H54 (cell line): ENCODE measurements around the gene MGP.
A peak's percentile ranks its signal among the peaks of the same experiment; 100 is the strongest.

Experiments
- DNase-seq: peaks from one replicate; pipeline ENCODE4 v3.0.0; 2011; ENCODE audit warnings: low spot score, mixed read lengths; ENCODE audit not compliant: insufficient read length
- FAIRE-seq: peaks from 3 replicates; lab custom pipeline; 2011; peaks lifted over from hg19 to GRCh38; lab: Jason Lieb, UNC
- POLR2A ChIP-seq: IDR thresholded peaks from 2 replicates; pipeline ENCODE4 v1.6.1; 2011; ENCODE audit warnings: low read depth, mild to moderate bottlenecking, low read length

The MGP gene

GRCh38 chr12:14871247-14871646 is 14.4 kb downstream of the MGP start:
- TF ChIP-seq POLR2A = no peak
- no peak for FAIRE-seq
- no peak for DNase-seq

GRCh38 chr12:14868916-14869506 is 16.6 kb downstream of the MGP start:
- no peak for TF ChIP-seq POLR2A
- peak; percentile 4 for DNase-seq
- no peak for FAIRE-seq

DNA sequence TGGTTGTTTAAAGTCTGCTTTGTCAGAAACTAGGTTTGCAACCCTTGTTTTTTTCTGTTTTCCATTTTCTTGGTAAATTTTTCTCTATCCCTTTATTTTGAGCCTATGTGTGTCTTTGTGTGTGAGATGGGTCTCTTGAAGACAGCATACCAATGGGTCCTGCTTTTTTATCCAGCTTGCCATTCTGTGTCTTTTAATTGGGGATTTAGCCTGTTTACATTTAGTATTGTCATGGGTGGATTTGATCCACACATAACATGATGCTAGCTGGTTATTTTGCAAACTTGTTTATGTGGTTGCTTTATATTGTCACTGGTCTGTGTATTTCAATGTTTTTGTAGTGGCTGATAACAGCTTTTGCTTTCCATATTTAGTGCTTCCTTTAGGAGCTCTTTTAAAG is 25.2 kb downstream of the MGP start:
- no peak for FAIRE-seq
- DNase-seq = no peak
- no peak for TF ChIP-seq POLR2A

GRCh38 chr12:14858513-14858912 is 27.1 kb downstream of the MGP start:
- FAIRE-seq = no peak
- TF ChIP-seq POLR2A = no peak
- no peak for DNase-seq

GRCh38 chr12:14854586-14855183 is 31.0 kb downstream of the MGP start:
- TF ChIP-seq POLR2A = no peak
- FAIRE-seq (no peak), DNase-seq (no peak)

- no peak for DNase-seq
- no peak for TF ChIP-seq POLR2A
- FAIRE-seq = no peak
Observed at GRCh38 chr12:14853961-14854360, 31.7 kb downstream of the MGP start.

GRCh38 chr12:14852880-14853279 is 32.8 kb downstream of the MGP start:
- FAIRE-seq = no peak
- TF ChIP-seq POLR2A = no peak
- no peak for DNase-seq

DNA sequence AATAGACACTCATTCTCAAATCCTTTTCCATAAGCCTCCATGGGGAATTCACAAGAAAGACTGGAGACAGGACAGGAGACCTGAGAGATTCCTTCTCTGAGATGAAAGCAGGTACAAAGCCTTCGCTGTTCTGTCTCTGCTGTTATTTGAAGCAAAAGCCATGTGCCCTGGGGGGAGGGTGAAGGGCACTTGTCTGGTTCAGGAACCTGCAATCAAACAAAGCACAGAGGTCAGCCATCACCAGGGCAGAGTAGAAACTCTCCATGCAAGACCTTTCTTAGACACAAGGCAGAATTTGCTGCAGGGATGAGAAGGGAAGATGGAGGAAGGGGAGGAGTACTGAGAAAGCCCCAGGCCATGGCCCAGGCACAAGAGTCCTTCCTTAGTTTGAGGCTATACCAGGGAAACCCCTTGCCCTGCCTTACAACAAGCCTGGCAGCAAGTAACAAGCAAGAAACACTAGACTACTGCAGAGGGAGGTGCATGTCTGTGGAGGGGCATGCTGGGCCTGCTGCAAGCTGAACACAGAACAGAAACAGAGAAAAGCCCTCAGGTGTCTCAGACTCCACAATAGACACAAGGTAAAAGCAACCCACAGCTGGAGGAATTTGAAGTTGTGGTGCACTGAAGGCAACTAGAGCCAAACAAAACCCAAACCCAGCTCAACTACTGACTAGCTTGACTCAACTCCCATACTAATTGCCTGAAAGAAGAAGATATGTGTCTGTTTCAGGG is 34.6 kb downstream of the MGP start:
- no peak for DNase-seq
- no peak for TF ChIP-seq POLR2A
- no peak for FAIRE-seq

DNA sequence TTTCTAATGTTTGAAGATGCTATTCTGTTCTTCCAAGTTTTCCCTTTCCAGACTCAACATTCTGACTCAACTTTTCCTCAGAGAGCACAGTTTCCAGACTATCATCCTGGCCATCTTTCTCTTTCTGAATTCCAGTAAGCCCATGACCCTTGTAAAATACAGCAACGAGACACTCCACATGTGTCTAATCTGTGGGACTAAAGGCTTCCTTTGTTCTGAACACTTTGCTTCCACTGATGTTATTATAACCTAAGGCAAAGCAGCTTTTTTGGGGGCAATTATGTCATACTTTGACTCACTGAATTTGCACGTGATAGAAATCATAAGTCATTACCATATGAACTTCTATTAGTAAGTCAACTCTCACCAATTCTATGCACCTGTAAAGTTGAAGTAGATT is 36.0 kb downstream of the MGP start:
- no peak for FAIRE-seq

DNA sequence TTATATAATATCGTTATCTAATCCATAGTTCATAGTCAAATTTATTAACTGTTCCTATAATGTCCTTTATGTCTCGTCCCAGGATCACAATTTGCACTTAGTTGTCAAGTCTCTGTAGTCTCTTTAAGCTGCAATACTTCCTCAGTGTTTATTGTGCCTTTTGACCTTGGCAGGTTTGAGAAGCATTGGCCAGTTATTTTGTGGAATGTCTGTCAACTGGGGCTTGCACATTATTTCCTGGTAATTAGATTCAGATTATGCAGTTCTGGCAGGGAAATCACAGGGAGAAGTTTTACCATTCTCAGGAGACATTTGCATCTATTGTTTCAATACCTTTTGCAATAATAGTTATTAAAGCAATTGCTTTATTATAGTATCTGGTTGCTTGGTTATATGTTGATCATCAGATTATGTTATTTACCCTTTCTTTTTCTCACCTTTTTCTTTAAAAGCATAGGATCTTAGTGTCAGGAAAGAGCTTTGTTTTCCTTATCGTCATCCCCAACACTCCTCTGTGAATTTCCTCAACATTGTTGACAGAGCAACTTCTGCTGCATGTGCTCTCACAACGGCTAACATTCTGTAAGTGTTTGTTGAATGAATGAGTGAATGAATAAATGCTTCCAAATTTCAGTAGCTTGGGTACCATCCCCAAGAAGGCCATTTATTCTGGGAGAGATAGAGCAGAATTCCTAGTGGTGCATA is 38.6 kb downstream of the MGP start:
- no peak for FAIRE-seq
- no peak for TF ChIP-seq POLR2A
- DNase-seq = no peak

More for the DNA sequence above, 36.0 kb downstream of the MGP start:
- TF ChIP-seq POLR2A = no peak
- no peak for DNase-seq

DNA sequence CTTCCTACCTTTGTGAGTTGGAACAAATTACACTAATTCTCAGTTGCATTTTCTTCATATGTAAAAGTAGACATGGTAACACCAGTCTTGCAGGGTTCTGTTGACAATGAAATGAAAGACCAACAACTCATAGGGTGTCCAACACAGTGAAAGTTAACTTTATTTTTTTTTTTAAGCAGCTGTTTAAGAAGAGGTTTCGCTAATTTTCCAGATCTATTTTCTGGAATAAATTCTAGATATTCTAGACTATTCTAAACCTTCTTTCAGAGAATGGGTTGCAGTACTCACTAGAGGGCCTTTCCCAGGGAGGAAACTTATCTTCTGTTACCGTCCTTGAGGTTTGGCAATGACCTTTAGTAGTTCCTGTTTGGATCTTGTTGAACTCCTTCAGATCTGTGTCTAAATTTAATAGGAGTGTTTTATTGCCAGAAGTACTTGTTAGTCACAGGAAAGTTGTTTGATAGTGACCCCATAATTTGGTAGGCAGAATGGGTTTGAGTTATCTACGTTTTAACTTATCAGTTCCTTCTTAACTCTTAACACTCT is 39.5 kb downstream of the MGP start:
- no peak for TF ChIP-seq POLR2A
- no peak for FAIRE-seq
- no peak for DNase-seq

DNA sequence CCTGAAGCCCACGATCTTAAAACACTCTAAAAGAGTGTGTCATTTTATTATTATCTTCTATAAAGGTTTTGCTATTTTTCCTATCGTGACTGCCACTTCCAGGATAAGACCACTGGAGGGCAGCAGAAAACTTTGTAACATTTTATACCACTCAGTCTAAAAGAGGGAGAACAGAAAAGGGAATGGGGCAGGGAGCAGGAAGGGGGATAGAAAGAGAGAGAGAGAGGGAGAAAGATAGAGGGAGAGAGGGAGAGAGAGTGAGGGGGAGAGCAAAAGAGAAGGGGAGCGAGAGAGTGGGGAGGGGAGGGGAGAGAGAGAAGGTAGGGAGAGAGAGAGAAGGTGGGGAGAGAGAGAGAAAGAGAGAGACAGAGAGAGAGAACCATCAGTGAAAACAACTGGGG is 40.3 kb downstream of the MGP start:
- no peak for TF ChIP-seq POLR2A
- DNase-seq (no peak), FAIRE-seq (no peak)

DNA sequence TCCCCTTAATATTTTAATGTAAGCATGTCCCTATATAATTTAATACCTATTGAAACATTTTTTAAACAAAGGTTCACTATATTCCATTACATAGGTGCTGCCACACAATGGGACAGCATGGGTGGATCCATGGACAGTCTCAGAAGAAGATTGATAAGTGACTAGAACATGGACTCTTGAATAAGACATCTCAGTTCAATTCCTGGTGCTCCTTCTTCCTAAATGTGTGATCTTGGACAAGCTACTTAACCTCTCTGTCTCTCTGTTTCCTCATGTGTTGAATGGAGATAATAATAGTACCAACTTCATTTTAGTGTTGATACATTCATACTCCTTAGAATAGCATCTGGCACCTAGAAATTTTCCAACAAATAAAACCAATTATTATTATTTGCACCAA is 41.3 kb downstream of the MGP start:
- DNase-seq (no peak), FAIRE-seq (no peak)
- TF ChIP-seq POLR2A = no peak

DNA sequence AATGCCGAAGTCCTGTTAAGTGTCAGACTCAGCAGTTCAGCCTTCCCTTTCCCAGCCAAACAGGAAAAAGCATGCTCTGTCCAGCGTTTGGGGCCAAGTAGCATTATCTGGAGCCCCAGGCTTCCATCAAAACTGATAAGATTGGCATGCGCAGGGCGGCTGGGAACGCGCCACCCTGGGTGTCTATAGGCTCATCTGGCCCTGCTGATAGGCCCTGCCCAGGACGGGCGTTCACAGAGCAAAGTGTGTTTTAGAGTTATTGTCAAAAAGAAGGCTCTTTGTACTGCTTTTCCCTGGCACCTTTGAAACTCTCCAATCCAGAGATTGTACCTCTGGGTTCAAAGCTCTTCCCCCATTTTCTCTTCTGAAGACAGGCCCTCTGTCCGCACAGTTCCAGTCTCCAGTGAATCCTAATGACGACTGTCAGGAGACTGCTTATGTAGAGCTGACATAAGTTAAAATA is 42.2 kb downstream of the MGP start, which contains the start of gene ART4:
Gene ART4, minus strand, starts transcription at position 102 of the 463 bp plus-strand sequence. CDS start 413 bp downstream, outside the sequence.
- no peak for DNase-seq
- no peak for FAIRE-seq
- TF ChIP-seq POLR2A = no peak
